A673 (cell line): ENCODE data around the gene ZGRF1. TPM values are rescaled to one million over a fixed set of nuclear protein-coding genes. Genes with fewer than 3 reads are reported as not detected.
"Not testable (repeated sequence)": the region's sequence is repeated elsewhere in the genome, so short reads cannot be mapped to it uniquely, and the experiment has no call there.

ENCODE experiments used
- BruUV-seq: library from RNA; stranded (reverse); fragments of 400-500 nt; replicated peaks from 2 replicates; lab custom pipeline; 2021; lab: Mats Ljungman, UMichigan
- CTCF ChIA-PET: fragments of 300-600 bp; sonication (Branson Sonifier 250); formaldehyde crosslinking; loops from one replicate; lab custom pipeline; 2022; ENCODE audit warnings: antibody characterized with exemption; lab: Charles Lee
- POLR2A ChIA-PET: fragments of 300-600 bp; sonication (Branson Sonifier 250); formaldehyde crosslinking; loops from one replicate; lab custom pipeline; 2022; ENCODE audit warnings: antibody characterized with exemption; ENCODE audit not compliant: low non-redundant PET; lab: Charles Lee
- DNase-seq: peaks from one replicate; pipeline ENCODE4 v3.0.0-alpha.2; 2015; ENCODE audit warnings: low spot score
- H3K27ac ChIP-seq: fragments of 200-600 bp; sonication (generic); 2 replicates; pipeline ENCODE4 v1.5.1; 2016; ENCODE audit warnings: mixed run types, low read depth, mild to moderate bottlenecking, mixed read lengths, antibody characterized with exemption, low read length; ENCODE audit not compliant: poor library complexity, severe bottlenecking
- H3K27me3 ChIP-seq: fragments of 200-600 bp; sonication (generic); replicated peaks from 2 replicates; pipeline ENCODE4 v1.6.1; 2017; ENCODE audit warnings: mixed run types, low read depth, mild to moderate bottlenecking, mixed read lengths, antibody characterized with exemption, low read length; ENCODE audit not compliant: insufficient read depth, poor library complexity
- H3K36me3 ChIP-seq: fragments of 200-600 bp; sonication (generic); 2 replicates; pipeline ENCODE4 v1.6.1; 2016; ENCODE audit warnings: mixed run types, mild to moderate bottlenecking, mixed read lengths, antibody characterized with exemption, low read length; ENCODE audit not compliant: insufficient read depth, poor library complexity, severe bottlenecking
- H3K4me1 ChIP-seq: fragments of 200-600 bp; sonication (generic); 2 replicates; pipeline ENCODE4 v1.6.1; 2017; ENCODE audit warnings: mixed run types, mild to moderate bottlenecking, mixed read lengths, antibody characterized with exemption, low read length; ENCODE audit not compliant: insufficient read depth, poor library complexity, severe bottlenecking
- H3K4me3 ChIP-seq: fragments of 200-600 bp; sonication (generic); 2 replicates; pipeline ENCODE4 v1.5.1; 2016; ENCODE audit warnings: low read depth, mixed run types, mild to moderate bottlenecking, mixed read lengths, low read length; ENCODE audit not compliant: poor library complexity, severe bottlenecking
- H3K9me3 ChIP-seq: fragments of 200-600 bp; sonication (generic); 2 replicates; pipeline ENCODE4 v1.6.1; 2016; ENCODE audit warnings: mixed run types, low read depth, mild to moderate bottlenecking, mixed read lengths, antibody characterized with exemption, low read length; ENCODE audit not compliant: poor library complexity, severe bottlenecking
- CTCF ChIP-seq: fragments of 300-800, 200-600 bp; sonication (generic); conservative IDR thresholded peaks from 2 replicates; pipeline ENCODE4 v1.5.1; 2017; ENCODE audit warnings: low read depth, mild to moderate bottlenecking, antibody characterized with exemption, low read length, moderate library complexity, mixed read lengths
- EZH2 ChIP-seq: fragments of 200-600 bp; sonication (generic); IDR thresholded peaks from 2 replicates; pipeline ENCODE4 v1.6.1; 2017; ENCODE audit warnings: borderline replicate concordance, low read depth, mild to moderate bottlenecking, mixed read lengths, antibody characterized with exemption, low read length; ENCODE audit not compliant: poor library complexity, severe bottlenecking
- intact Hi-C: fragments of 100-400 bp; cut with micrococcal nuclease; formaldehyde crosslinking; loops from one replicate; pipeline ENCODE4 v1.10.0; 2022; ENCODE audit not compliant: unreplicated experiment
- total RNA-seq: library from RNA; stranded (reverse); gene quantifications from 2 replicates; pipeline ENCODE4 v1.2.3, GENCODE V29; 2021

Gene ZGRF1
- total RNA-seq, 1 experiment from 2014 or later = 31.4 TPM

- no peak for TF ChIP-seq EZH2
- TF ChIP-seq CTCF = no peak
- CTCF ChIA-PET = no interaction called here
- H3K36me3 ChIP-seq = peaks cover 30% of the 10 kb centered on the region
- intact Hi-C loops = no loop called here
- no TSS peak for BruUV-seq
- POLR2A ChIA-PET = no interaction called here
- no peaks in the 10 kb centered on the region for H3K9me3 ChIP-seq
- no peak overlapping the region for H3K27ac ChIP-seq
- no peaks in the 10 kb centered on the region for H3K4me1 ChIP-seq
- no peaks in the 10 kb centered on the region for H3K27me3 ChIP-seq
- no peak for DNase-seq
- H3K4me3 ChIP-seq = no peak overlapping the region
These were observed 10.5 kb downstream of the ZGRF1 start for GRCh38 chr4:112626228-112626627.

- no TSS peak for BruUV-seq
- H3K27me3 ChIP-seq = no peaks in the 10 kb centered on the region
- intact Hi-C loops = no loop called here
- TF ChIP-seq EZH2 = no peak
- no peak for TF ChIP-seq CTCF
- H3K4me1 ChIP-seq = no peaks in the 10 kb centered on the region
- no peak for DNase-seq
- peaks cover 20% of the 10 kb centered on the region for H3K36me3 ChIP-seq
- CTCF ChIA-PET = interaction anchor here (0.5 kb wide), 1 partner anchor 147 kb away, joined by 3 read pairs; no protein-coding TSS in a partner anchor
- H3K9me3 ChIP-seq = no peaks in the 10 kb centered on the region
- no peak overlapping the region for H3K27ac ChIP-seq
- POLR2A ChIA-PET = no interaction called here
- H3K4me3 ChIP-seq = no peak overlapping the region
These were observed 19.7 kb downstream of the ZGRF1 start for GRCh38 chr4:112616984-112617383.

DNA sequence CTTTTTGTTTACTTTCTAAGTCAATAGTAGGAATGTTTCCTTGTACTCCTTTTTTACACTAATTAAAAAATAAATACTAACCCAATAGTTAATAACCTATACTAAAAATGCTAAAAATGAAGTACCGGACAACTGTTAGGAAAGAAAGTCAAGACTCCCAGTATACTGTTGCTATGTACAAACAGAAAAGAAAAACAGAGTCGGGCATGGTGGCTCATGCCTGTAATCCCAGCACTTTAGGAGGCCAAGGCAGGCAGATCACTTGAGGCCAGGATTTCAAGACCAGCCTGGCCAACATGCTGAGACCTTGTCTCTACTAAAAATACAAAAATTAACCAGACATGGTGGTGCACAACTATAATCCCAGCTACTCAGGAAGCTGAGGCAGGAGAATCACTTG lies 23.9 kb downstream of the ZGRF1 start:
- H3K4me1 ChIP-seq, CTCF ChIA-PET, H3K4me3 ChIP-seq, H3K9me3 ChIP-seq, BruUV-seq, H3K27me3 ChIP-seq, DNase-seq, H3K27ac ChIP-seq, intact Hi-C loops: not testable (repeated sequence)
- H3K36me3 ChIP-seq = peaks cover 15% of the 10 kb centered on the region
- POLR2A ChIA-PET = interaction anchor here (0.6 kb wide), 1 partner anchor 117 kb away, joined by 8 read pairs; no protein-coding TSS in a partner anchor

DNA sequence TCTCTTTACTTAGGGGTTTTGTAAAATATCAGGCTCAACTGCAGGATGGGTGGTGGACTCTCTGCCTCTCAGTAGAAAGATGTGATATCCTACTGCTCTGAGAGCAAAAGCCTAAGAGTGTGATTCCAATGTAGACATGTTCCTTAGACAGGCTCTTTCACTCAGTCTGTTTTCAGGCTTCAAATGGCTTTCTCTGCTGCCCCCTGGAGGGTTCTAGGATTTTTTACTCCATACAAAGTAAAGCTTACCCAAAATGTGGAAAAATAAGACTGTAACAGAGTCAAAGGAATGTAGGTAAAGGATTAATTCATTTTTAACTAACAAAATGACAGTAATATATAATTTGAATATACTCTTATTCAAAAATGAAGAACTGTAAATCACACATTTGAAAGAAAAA lies 32.1 kb downstream of the ZGRF1 start:
- TF ChIP-seq CTCF (peak; percentile 70), EZH2 (no peak)
- ChIA-PET POLR2A (no interaction called here), CTCF (interaction anchor here (0.5 to 1.0 kb wide), 3 partner anchors 82 to 531 kb away, joined by 3 to 4 read pairs (median 3); no protein-coding TSS in a partner anchor)
- peaks cover 6% of the 10 kb centered on the region for H3K36me3 ChIP-seq
- no peak overlapping the region for H3K4me3 ChIP-seq
- H3K27me3 ChIP-seq = no peaks in the 10 kb centered on the region
- intact Hi-C loops = loop anchor here (1.0 to 10.0 kb wide), 2 partner anchors 276 to 500 kb away; no protein-coding TSS in a partner anchor
- peak; percentile 66 for DNase-seq
- H3K9me3 ChIP-seq = no peaks in the 10 kb centered on the region
- BruUV-seq = no TSS peak
- no peaks in the 10 kb centered on the region for H3K4me1 ChIP-seq
- H3K27ac ChIP-seq = no peak overlapping the region
